GM23338 (cell line): Measurements from ENCODE around the gene CAMTA1. TPM values are rescaled to one million over a fixed set of nuclear protein-coding genes. Genes with fewer than 3 reads are reported as not detected.

Experiments used
- ATAC-seq: fragments of 200-7000 bp; cut with Tn5 transposase; 3 replicates; pipeline ENCODE4 v1.9.1; 2020
- DNase-seq: peaks from one replicate; pipeline ENCODE4 v3.0.0-alpha.2; 2015; ENCODE audit warnings: low spot score
- H2AFZ ChIP-seq: fragments of 200-600 bp; sonication (generic); 2 replicates; pipeline ENCODE4 v1.8.0; 2016; ENCODE audit warnings: antibody characterized with exemption, mild to moderate bottlenecking, moderate library complexity
- H3F3A ChIP-seq: fragments of 200-600 bp; sonication (generic); replicated peaks from 2 replicates; pipeline ENCODE4 v1.8.0; 2017; ENCODE audit warnings: antibody characterized with exemption, mixed run types, low read depth
- H3K27ac ChIP-seq: fragments of 200-600 bp; sonication (generic); 2 replicates; pipeline ENCODE4 v1.6.1; 2016; ENCODE audit warnings: low read depth
- H3K27me3 ChIP-seq: fragments of 200-600 bp; sonication (generic); 2 replicates; pipeline ENCODE4 v1.8.0; 2016; ENCODE audit warnings: mild to moderate bottlenecking, mixed run types, moderate library complexity; ENCODE audit not compliant: insufficient read depth
- H3K36me3 ChIP-seq: fragments of 200-600 bp; sonication (generic); 2 replicates; pipeline ENCODE4 v1.8.0; 2016; ENCODE audit warnings: mild to moderate bottlenecking; ENCODE audit not compliant: insufficient read depth
- H3K4me1 ChIP-seq: fragments of 200-600 bp; sonication (generic); 2 replicates; pipeline ENCODE4 v1.8.0; 2016; ENCODE audit warnings: mild to moderate bottlenecking, moderate library complexity; ENCODE audit not compliant: insufficient read depth
- H3K4me2 ChIP-seq: fragments of 200-600 bp; sonication (generic); 2 replicates; pipeline ENCODE4 v1.7.1; 2017; ENCODE audit warnings: mixed run types
- H3K4me3 ChIP-seq: fragments of 200-600 bp; sonication (generic); 2 replicates; pipeline ENCODE4 v1.6.1; 2016; ENCODE audit warnings: mixed run types
- H3K79me2 ChIP-seq: fragments of 200-600 bp; sonication (generic); replicated peaks from 2 replicates; pipeline ENCODE4 v1.8.0; 2017; ENCODE audit warnings: mild to moderate bottlenecking; ENCODE audit not compliant: insufficient read depth
- H3K9me2 ChIP-seq: fragments of 200-600 bp; sonication (generic); 2 replicates; pipeline ENCODE4 v1.8.0; 2017; ENCODE audit not compliant: insufficient read depth
- H4K20me1 ChIP-seq: fragments of 200-600 bp; sonication (generic); replicated peaks from 2 replicates; pipeline ENCODE4 v1.8.0; 2017; ENCODE audit warnings: mild to moderate bottlenecking; ENCODE audit not compliant: insufficient read depth
- H3K27ac Mint-ChIP-seq: 2 replicates; pipeline ENCODE4 v1.8.0; 2020; ENCODE audit warnings: inconsistent platforms, mild to moderate bottlenecking, moderate library complexity, mixed read lengths
- H3K27me3 Mint-ChIP-seq: 3 replicates; pipeline ENCODE4 v1.8.0; 2022; ENCODE audit warnings: low read depth, mild to moderate bottlenecking, moderate library complexity, mixed read lengths, inconsistent platforms; ENCODE audit not compliant: insufficient read depth, poor library complexity
- H3K36me3 Mint-ChIP-seq: 3 replicates; pipeline ENCODE4 v1.8.0; 2021; ENCODE audit warnings: low read depth, mild to moderate bottlenecking, inconsistent platforms, moderate library complexity, mixed read lengths
- H3K4me1 Mint-ChIP-seq: 3 replicates; pipeline ENCODE4 v1.8.0; 2020; ENCODE audit warnings: mild to moderate bottlenecking, inconsistent platforms, mixed read lengths
- H3K4me3 Mint-ChIP-seq: 3 replicates; pipeline ENCODE4 v1.8.0; 2021; ENCODE audit warnings: moderate library complexity, mild to moderate bottlenecking, inconsistent platforms, mixed read lengths
- H3K9me3 Mint-ChIP-seq: 3 replicates; pipeline ENCODE4 v1.8.0; 2020; ENCODE audit warnings: moderate library complexity, mild to moderate bottlenecking, inconsistent platforms, mixed read lengths
- CREB1 ChIP-seq: fragments of 250-450 bp; sonication (Bioruptor Pico); IDR thresholded peaks from 2 replicates; pipeline ENCODE4 v1.5.0; 2020; ENCODE audit warnings: low read depth, mild to moderate bottlenecking, moderate library complexity
- EZH2phosphoT487 ChIP-seq: fragments of 200-600 bp; sonication (generic); IDR thresholded peaks from one replicate; pipeline ENCODE4 v1.8.1; 2018; ENCODE audit warnings: antibody characterized with exemption; ENCODE audit not compliant: unreplicated experiment
- NANOG ChIP-seq: IDR thresholded peaks from 2 replicates; pipeline ENCODE4 v1.6.1; 2016; ENCODE audit warnings: antibody characterized with exemption, borderline replicate concordance
- POLR2AphosphoS5 ChIP-seq: IDR thresholded peaks from 2 replicates; pipeline ENCODE4 v1.6.1; 2016; ENCODE audit warnings: antibody characterized with exemption, low read depth
- STAT1 ChIP-seq: IDR thresholded peaks from one replicate; pipeline ENCODE4 v1.6.1; 2016; ENCODE audit warnings: antibody characterized with exemption; ENCODE audit not compliant: unreplicated experiment
- ZNF331 ChIP-seq: fragments of 250-450 bp; sonication (Bioruptor Pico); IDR thresholded peaks from 2 replicates; pipeline ENCODE4 v1.5.0; 2020; ENCODE audit warnings: low read depth, mild to moderate bottlenecking, moderate library complexity
- ZNF462 ChIP-seq: fragments of 250-450 bp; sonication (Bioruptor Pico); IDR thresholded peaks from 2 replicates; pipeline ENCODE4 v1.5.0; 2020; ENCODE audit warnings: mild to moderate bottlenecking, moderate library complexity
- polyA plus RNA-seq: library from polyadenylated mRNA; unstranded; fragments of >200 nt; fragmentation: Nextera tagmentation; extraction: Ambion mirVana; gene quantifications from 2 replicates; pipeline ENCODE4 v1.2.1, GENCODE V29; 2016
- total RNA-seq: library from RNA; depleted of rRNA; stranded (reverse); fragments of >200 nt; shearing (Covaris generic); gene quantifications from 2 replicates; pipeline ENCODE4 v1.2.3, GENCODE V29; 2014

Gene CAMTA1
- total and polyA plus RNA-seq, 2 experiments from 2014 or later = 115 to 519 TPM

- TF ChIP-seq STAT1 = no peak
- TF ChIP-seq ZNF331 = no peak
- TF ChIP-seq NANOG = no peak
- no peak for TF ChIP-seq ZNF462 (CRISPR knock-in tag)
Observed at GRCh38 chr1:6848816-6849215, 63.6 kb downstream of the CAMTA1 start (continued).

GRCh38 chr1:6850537-6850936, 65.3 kb downstream of the CAMTA1 start:
- Histone ChIP-seq H3K9me2 (no peaks in the 10 kb centered on the region), H3K4me3 (no peak overlapping the region), H3K4me1 (no peaks in the 10 kb centered on the region), H3K79me2 (peaks cover 57% of the 10 kb centered on the region), H4K20me1 (peaks cover 21% of the 10 kb centered on the region; the same call in 1 of the 2 replicates), H3F3A (no peaks in the 10 kb centered on the region), H2AFZ (no peak overlapping the region), H3K36me3 (peaks cover 6% of the 10 kb centered on the region; the same call in 1 of the 2 replicates), H3K4me2 (no peak overlapping the region), H3K27ac (no peak overlapping the region), H3K27me3 (no peaks in the 10 kb centered on the region)
- no peak overlapping the region for H3K4me3 Mint-ChIP-seq
- no peaks in the 10 kb centered on the region for H3K4me1 Mint-ChIP-seq
- ATAC-seq (no peak), DNase-seq (no peak)
- H3K27ac Mint-ChIP-seq = no peak overlapping the region
- H3K36me3 Mint-ChIP-seq = peaks cover 45% of the 10 kb centered on the region
- H3K27me3 Mint-ChIP-seq = peaks cover 2% of the 10 kb centered on the region
- H3K9me3 Mint-ChIP-seq = peaks cover 3% of the 10 kb centered on the region; the same call in 2 of the 3 replicates
- TF ChIP-seq EZH2phosphoT487 = no peak
- TF ChIP-seq POLR2AphosphoS5 = no peak
- TF ChIP-seq CREB1 (CRISPR knock-in tag) = no peak
- no peak for TF ChIP-seq ZNF462 (CRISPR knock-in tag)
